DOHH2 (cell line): ENCODE results near the gene ERMN.

Experiments used
- CTCF ChIP-seq: fragments of 200-600 bp; sonication (generic); IDR thresholded peaks from one replicate; pipeline ENCODE4 v1.5.1; 2014; ENCODE audit warnings: antibody characterized with exemption, mild to moderate bottlenecking, low read depth, low read length; ENCODE audit not compliant: poor library complexity, severe bottlenecking
- EZH2phosphoT487 ChIP-seq: fragments of 200-600 bp; sonication (generic); IDR thresholded peaks from 2 replicates; pipeline ENCODE4 v1.6.1; 2017; ENCODE audit warnings: borderline replicate concordance, mild to moderate bottlenecking, antibody characterized with exemption, low read length, moderate library complexity, mixed read lengths

GRCh38 chr2:157287160-157287559 lies 38.5 kb downstream of the ERMN start:
- TF ChIP-seq CTCF: no peak
- no peak for TF ChIP-seq EZH2phosphoT487
